22Rv1 (cell line): ENCODE measurements around the gene LTBP1.

Experiments used
- ZFX ChIP-seq: fragments of 450-650 bp; IDR thresholded peaks from 2 replicates; pipeline ENCODE4 v1.6.1; 2017; ENCODE audit warnings: antibody characterized with exemption, borderline replicate concordance
- TF ChIP-seq, protein P1 (sequence below): fragments of 450-650 bp; IDR thresholded peaks from 2 replicates; pipeline ENCODE4 v1.5.1; 2017; ENCODE audit warnings: mild to moderate bottlenecking

DNA sequence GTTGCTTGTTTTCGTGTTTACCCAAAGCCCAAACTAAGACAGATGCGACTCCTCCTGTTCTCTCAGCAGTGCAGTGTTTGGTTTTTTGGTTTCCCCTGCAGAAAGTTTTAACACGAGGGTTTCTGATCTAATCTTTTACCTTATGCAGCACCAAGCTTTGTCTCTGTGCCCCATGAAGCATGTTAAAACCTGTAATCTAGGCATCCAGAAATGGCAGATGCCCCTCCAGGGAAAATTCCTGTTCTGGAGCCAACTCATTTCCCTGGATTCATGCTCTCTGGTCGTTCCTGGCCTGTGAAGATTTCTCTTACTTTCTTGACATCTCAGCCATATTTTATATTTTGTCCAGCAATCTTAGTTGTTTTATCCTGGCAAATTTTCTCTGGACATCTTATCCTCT, 91.5 kb downstream of the LTBP1 start:
- TF ChIP-seq, protein P1, sequence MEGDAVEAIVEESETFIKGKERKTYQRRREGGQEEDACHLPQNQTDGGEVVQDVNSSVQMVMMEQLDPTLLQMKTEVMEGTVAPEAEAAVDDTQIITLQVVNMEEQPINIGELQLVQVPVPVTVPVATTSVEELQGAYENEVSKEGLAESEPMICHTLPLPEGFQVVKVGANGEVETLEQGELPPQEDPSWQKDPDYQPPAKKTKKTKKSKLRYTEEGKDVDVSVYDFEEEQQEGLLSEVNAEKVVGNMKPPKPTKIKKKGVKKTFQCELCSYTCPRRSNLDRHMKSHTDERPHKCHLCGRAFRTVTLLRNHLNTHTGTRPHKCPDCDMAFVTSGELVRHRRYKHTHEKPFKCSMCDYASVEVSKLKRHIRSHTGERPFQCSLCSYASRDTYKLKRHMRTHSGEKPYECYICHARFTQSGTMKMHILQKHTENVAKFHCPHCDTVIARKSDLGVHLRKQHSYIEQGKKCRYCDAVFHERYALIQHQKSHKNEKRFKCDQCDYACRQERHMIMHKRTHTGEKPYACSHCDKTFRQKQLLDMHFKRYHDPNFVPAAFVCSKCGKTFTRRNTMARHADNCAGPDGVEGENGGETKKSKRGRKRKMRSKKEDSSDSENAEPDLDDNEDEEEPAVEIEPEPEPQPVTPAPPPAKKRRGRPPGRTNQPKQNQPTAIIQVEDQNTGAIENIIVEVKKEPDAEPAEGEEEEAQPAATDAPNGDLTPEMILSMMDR: no peak
- TF ChIP-seq ZFX: no peak
